Activated T-cell treated with anti-CD3 and anti-CD28 coated beads, Interleukin-2, amount 50 U/mL, for 24 hours (primary cell): ENCODE data around the gene MAGED1.

Source experiments
- DNase-seq: peaks from one replicate; pipeline ENCODE4 v3.0.0-alpha.2; 2020
- H3K27ac Mint-ChIP-seq: 2 replicates; pipeline ENCODE4 v1.8.0; 2020; ENCODE audit warnings: mild to moderate bottlenecking, mixed read lengths
- H3K27me3 Mint-ChIP-seq: 2 replicates; pipeline ENCODE4 v1.8.0; 2020; ENCODE audit warnings: mixed read lengths
- H3K36me3 Mint-ChIP-seq: 2 replicates; pipeline ENCODE4 v1.8.0; 2020; ENCODE audit warnings: low read depth, mixed read lengths
- H3K4me1 Mint-ChIP-seq: 2 replicates; pipeline ENCODE4 v1.8.0; 2020; ENCODE audit warnings: low read depth, mixed read lengths
- H3K4me3 Mint-ChIP-seq: 2 replicates; pipeline ENCODE4 v1.8.0; 2020; ENCODE audit warnings: mild to moderate bottlenecking, moderate library complexity, mixed read lengths
- H3K9me3 Mint-ChIP-seq: 2 replicates; pipeline ENCODE4 v1.8.0; 2020; ENCODE audit warnings: mixed read lengths

Gene MAGED1, protein sequence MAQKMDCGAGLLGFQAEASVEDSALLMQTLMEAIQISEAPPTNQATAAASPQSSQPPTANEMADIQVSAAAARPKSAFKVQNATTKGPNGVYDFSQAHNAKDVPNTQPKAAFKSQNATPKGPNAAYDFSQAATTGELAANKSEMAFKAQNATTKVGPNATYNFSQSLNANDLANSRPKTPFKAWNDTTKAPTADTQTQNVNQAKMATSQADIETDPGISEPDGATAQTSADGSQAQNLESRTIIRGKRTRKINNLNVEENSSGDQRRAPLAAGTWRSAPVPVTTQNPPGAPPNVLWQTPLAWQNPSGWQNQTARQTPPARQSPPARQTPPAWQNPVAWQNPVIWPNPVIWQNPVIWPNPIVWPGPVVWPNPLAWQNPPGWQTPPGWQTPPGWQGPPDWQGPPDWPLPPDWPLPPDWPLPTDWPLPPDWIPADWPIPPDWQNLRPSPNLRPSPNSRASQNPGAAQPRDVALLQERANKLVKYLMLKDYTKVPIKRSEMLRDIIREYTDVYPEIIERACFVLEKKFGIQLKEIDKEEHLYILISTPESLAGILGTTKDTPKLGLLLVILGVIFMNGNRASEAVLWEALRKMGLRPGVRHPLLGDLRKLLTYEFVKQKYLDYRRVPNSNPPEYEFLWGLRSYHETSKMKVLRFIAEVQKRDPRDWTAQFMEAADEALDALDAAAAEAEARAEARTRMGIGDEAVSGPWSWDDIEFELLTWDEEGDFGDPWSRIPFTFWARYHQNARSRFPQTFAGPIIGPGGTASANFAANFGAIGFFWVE

DNA sequence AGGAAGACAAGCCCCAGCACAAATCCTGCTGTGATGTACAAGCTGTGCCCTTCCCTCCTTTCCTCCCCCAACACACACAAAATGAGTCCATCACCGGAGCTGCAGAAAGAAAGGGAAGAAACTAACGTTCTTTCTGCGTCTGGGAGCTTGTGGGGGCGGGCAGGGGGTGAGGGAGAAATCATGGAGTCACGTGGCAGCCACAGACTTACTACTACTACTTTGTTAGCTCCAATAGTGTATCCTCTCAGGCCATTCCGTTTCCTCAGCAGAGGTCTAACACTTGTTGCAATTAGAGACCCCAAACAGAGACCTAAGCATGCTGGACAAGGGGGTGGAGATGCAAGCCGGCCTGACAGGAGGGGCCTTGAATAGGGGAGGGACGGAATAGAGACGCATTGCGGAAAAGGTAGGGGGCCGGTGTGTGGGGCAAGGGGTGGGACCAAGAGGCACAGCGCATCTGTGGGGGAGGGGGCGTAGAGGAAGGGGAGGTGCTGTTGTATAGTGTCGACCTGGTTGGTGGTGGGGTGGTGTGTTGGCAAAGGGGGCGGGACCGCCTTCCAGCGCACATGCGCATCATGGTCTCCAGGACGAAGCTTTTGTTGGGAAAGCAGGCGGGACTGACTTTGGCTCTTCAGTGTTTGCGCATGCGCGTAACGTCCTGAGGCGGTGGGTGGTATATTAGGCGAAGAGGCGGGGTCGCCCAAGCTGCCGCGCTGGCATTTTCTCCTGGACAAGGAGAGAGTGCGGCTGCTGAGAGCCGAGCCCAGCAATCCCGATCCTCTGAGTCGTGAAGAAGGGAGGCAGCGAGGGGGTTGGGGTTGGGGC lies at the start of gene MAGED1:
Gene MAGED1 (plus strand): TSS at position 703 of the 825 bp plus-strand sequence. CDS start 682 bp downstream, outside the sequence.
- Mint-ChIP-seq H3K9me3 (no peaks in the 10 kb centered on the region), H3K4me3 (peak within 1 kb of the TSS; percentile 85), H3K27me3 (peaks cover 17% of the 10 kb centered on the region), H3K27ac (peak within 1 kb of the TSS; percentile 87), H3K4me1 (peaks cover 22% of the 10 kb centered on the region), H3K36me3 (peaks cover 14% of the 10 kb centered on the region)
- peak; percentile 83 for DNase-seq

GRCh38 chrX:51847463-51847862 lies 46.0 kb upstream of the MAGED1 start:
- Mint-ChIP-seq H3K27me3 (peaks cover 18% of the 10 kb centered on the region), H3K9me3 (no peaks in the 10 kb centered on the region), H3K27ac (no peak overlapping the region), H3K36me3 (peaks cover 55% of the 10 kb centered on the region), H3K4me3 (no peak overlapping the region), H3K4me1 (peaks cover 10% of the 10 kb centered on the region)
- no peak for DNase-seq

DNA sequence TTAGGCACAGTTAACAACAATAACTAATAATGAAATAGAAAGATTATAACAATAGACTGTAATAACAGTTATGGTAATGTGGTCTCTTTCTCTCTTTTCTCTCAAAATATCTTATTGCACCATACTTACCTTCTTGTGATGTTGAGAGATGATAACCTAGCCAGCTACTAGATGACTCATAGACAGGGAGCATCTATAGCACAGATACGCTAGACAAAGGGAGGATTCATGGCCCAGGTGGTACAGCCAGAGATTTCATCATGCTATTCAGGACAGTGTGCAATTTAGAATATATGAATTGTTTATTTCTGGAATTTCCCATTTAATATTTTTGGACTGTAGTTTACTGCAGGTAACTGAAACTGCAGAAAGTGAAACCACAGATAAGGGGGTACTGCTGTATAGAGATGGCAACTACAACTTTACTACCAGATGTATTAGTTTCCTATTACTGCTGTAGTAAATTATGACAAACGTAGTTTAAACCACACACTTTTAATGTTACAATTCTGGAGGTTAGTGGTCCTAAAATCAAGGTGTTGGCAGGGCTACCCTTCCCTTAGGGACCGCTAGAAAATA lies 41.8 kb upstream of the MAGED1 start:
- H3K36me3 Mint-ChIP-seq, result peaks cover 63% of the 10 kb centered on the region
- peaks cover 10% of the 10 kb centered on the region for H3K4me1 Mint-ChIP-seq
- peaks cover 29% of the 10 kb centered on the region for H3K27me3 Mint-ChIP-seq
- H3K27ac Mint-ChIP-seq, result no peak overlapping the region
- H3K9me3 Mint-ChIP-seq, result peaks cover 7% of the 10 kb centered on the region
- no peak overlapping the region for H3K4me3 Mint-ChIP-seq
- DNase-seq, result no peak

DNA sequence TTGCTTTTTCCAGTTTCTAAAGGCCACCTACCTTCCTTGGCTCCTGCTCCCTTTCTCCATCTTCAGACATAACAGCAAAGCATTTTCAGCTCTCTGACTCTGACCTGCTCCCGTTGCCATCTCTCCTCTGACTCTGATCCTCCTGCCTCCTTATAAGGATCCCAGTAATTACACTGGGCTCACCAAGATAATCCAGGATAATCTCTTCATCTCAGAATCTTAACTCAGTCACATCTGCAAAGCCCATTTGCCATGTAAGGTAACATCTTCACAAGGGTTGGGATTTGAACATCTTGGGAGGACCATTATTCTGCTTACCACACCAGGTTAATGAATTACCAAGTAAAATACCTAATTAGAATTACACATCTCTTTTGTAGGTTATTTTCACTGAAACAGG lies 41.3 kb upstream of the MAGED1 start:
- no peak overlapping the region for H3K27ac Mint-ChIP-seq
- H3K9me3 Mint-ChIP-seq, result peaks cover 12% of the 10 kb centered on the region
- peaks cover 10% of the 10 kb centered on the region for H3K4me1 Mint-ChIP-seq
- no peak for DNase-seq
- no peak overlapping the region for H3K4me3 Mint-ChIP-seq
- peaks cover 65% of the 10 kb centered on the region for H3K36me3 Mint-ChIP-seq
- peaks cover 34% of the 10 kb centered on the region for H3K27me3 Mint-ChIP-seq

- H3K36me3 Mint-ChIP-seq, result peaks cover 67% of the 10 kb centered on the region
- H3K27me3 Mint-ChIP-seq, result peaks cover 37% of the 10 kb centered on the region
- H3K27ac Mint-ChIP-seq, result no peak overlapping the region
These were observed 40.8 kb upstream of the MAGED1 start for GRCh38 chrX:51852621-51853020.

DNA sequence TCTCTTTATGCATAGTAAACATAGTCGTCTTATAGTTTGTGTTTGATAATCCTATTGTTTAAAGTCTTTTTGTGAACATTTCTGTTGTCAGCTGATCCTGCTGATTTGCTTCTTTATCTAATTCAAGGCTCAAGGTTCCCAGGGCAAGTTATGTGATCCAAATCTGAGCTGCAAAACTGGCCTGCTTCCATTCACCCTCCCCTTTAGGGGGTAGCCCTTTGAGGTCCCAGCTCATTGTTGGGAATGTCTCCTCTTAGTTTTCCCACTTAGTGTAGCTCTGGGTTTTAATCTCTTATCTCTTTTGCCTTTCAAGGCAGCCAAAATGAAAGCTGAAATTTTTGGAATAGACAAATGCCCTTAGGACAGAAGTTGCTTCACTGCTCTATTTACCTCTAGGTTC lies 40.2 kb upstream of the MAGED1 start:
- peaks cover 73% of the 10 kb centered on the region for H3K36me3 Mint-ChIP-seq
- no peak overlapping the region for H3K27ac Mint-ChIP-seq
- peaks cover 7% of the 10 kb centered on the region for H3K4me1 Mint-ChIP-seq
- no peak overlapping the region for H3K4me3 Mint-ChIP-seq
- DNase-seq, result no peak
- peaks cover 22% of the 10 kb centered on the region for H3K9me3 Mint-ChIP-seq
- peaks cover 37% of the 10 kb centered on the region for H3K27me3 Mint-ChIP-seq

More at GRCh38 chrX:51852621-51853020, 40.8 kb upstream of the MAGED1 start:
- Mint-ChIP-seq H3K9me3 (peaks cover 17% of the 10 kb centered on the region), H3K4me3 (no peak overlapping the region), H3K4me1 (peaks cover 9% of the 10 kb centered on the region)
- no peak for DNase-seq

DNA sequence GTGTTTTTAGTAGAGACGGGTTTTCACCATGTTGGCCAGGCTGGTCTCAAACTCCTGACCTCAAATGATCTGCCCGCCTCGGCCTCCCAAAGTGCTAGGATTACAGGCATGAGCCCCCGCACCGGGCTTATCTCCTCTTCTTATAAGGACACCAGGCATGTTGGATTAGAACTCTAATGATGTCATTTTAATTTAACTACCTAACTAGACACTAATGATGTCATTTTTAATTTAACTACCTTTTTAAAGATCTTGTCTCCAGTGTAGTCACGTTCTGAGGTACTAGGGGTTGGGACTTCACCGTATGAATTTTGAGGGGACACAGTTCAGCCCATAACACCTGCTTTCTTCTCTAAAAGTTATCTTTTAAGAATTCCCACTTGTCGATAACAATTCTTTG lies 37.7 kb upstream of the MAGED1 start:
- Mint-ChIP-seq H3K27me3 (peaks cover 49% of the 10 kb centered on the region), H3K36me3 (peaks cover 80% of the 10 kb centered on the region), H3K4me3 (no peak overlapping the region), H3K9me3 (peaks cover 24% of the 10 kb centered on the region), H3K4me1 (peaks cover 7% of the 10 kb centered on the region), H3K27ac (no peak overlapping the region)
- no peak for DNase-seq

GRCh38 chrX:51857159-51857733 lies 36.2 kb upstream of the MAGED1 start:
- Mint-ChIP-seq H3K4me3 (no peak overlapping the region), H3K27me3 (peaks cover 44% of the 10 kb centered on the region), H3K4me1 (no peaks in the 10 kb centered on the region), H3K36me3 (peaks cover 69% of the 10 kb centered on the region), H3K9me3 (peaks cover 24% of the 10 kb centered on the region), H3K27ac (no peak overlapping the region)
- no peak for DNase-seq

DNA sequence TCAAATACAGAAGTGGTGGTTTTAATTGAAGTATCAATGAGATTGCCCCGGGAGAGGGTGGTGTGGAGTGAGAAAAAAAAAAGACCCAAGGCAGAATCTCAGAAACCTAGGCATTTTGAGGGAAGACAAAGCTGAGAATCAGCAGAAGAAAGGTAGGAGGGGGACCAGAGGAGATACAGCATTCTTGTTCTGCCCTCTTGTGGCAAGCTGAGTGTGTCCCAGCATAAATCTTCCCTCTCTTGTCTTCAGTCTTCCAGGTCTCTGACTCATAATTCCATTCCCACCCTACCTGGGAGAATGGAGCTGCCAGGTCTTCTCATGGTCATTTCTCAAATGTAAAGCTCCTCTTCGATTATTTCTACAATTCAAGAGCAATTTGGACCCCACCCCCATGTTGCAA lies 32.7 kb upstream of the MAGED1 start:
- no peak overlapping the region for H3K4me3 Mint-ChIP-seq
- peaks cover 53% of the 10 kb centered on the region for H3K36me3 Mint-ChIP-seq
- H3K27ac Mint-ChIP-seq, result no peak overlapping the region
- H3K9me3 Mint-ChIP-seq, result peaks cover 30% of the 10 kb centered on the region
- peaks cover 35% of the 10 kb centered on the region for H3K27me3 Mint-ChIP-seq
- peaks cover 7% of the 10 kb centered on the region for H3K4me1 Mint-ChIP-seq
- no peak for DNase-seq

- peaks cover 32% of the 10 kb centered on the region for H3K27me3 Mint-ChIP-seq
- H3K9me3 Mint-ChIP-seq, result peaks cover 9% of the 10 kb centered on the region
- H3K27ac Mint-ChIP-seq, result no peak overlapping the region
- no peak for DNase-seq
- no peak overlapping the region for H3K4me3 Mint-ChIP-seq
- peaks cover 10% of the 10 kb centered on the region for H3K4me1 Mint-ChIP-seq
- peaks cover 42% of the 10 kb centered on the region for H3K36me3 Mint-ChIP-seq
These were observed 30.5 kb upstream of the MAGED1 start for GRCh38 chrX:51862920-51863319.

- Mint-ChIP-seq H3K9me3 (peaks cover 6% of the 10 kb centered on the region), H3K27ac (no peak overlapping the region), H3K4me1 (peaks cover 10% of the 10 kb centered on the region), H3K27me3 (peaks cover 20% of the 10 kb centered on the region), H3K36me3 (peaks cover 33% of the 10 kb centered on the region), H3K4me3 (no peak overlapping the region)
- no peak for DNase-seq
These were observed 27.2 kb upstream of the MAGED1 start for GRCh38 chrX:51866210-51866609.

GRCh38 chrX:51867626-51868025 lies 25.8 kb upstream of the MAGED1 start:
- Mint-ChIP-seq H3K36me3 (peaks cover 31% of the 10 kb centered on the region), H3K4me1 (peaks cover 12% of the 10 kb centered on the region), H3K27ac (no peak overlapping the region), H3K9me3 (peaks cover 6% of the 10 kb centered on the region), H3K4me3 (no peak overlapping the region), H3K27me3 (peaks cover 20% of the 10 kb centered on the region)
- DNase-seq, result no peak

DNA sequence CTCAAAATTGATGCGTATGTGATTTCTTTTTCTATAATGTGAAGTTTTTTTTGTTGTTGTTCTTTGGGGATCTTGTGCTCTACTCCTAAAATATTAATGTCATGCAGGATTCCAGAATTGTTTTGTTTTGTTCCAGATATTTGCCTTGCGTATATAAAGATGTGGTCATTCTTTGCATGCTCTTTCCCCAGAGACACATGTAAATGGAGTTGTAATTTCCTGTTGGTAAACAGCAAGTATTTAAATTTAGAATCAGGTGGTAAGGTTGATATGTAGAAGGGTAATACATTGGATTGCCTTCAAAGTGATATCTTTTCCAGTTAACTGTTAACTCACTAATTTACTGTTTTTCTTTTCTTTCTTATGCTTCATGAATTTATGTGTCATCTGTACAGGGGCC lies 23.1 kb upstream of the MAGED1 start:
- Mint-ChIP-seq H3K36me3 (peaks cover 19% of the 10 kb centered on the region), H3K27me3 (peaks cover 19% of the 10 kb centered on the region), H3K9me3 (no peaks in the 10 kb centered on the region), H3K4me3 (no peak overlapping the region), H3K27ac (no peak overlapping the region), H3K4me1 (peaks cover 9% of the 10 kb centered on the region)
- no peak for DNase-seq

- Mint-ChIP-seq H3K27me3 (peaks cover 22% of the 10 kb centered on the region), H3K4me1 (peaks cover 6% of the 10 kb centered on the region), H3K9me3 (no peaks in the 10 kb centered on the region), H3K36me3 (peaks cover 19% of the 10 kb centered on the region), H3K27ac (no peak overlapping the region), H3K4me3 (no peak overlapping the region)
- no peak for DNase-seq
These were observed 19.3 kb upstream of the MAGED1 start for GRCh38 chrX:51874123-51874522.
